DMS153 treated with DMSO at 0.1 percent for 48 hours (cell line): ENCODE measurements around the gene OR13A1.
"Not testable (repeated sequence)": the region's sequence is repeated elsewhere in the genome, so short reads cannot be mapped to it uniquely, and the experiment has no call there.

ENCODE experiments used
- DNase-seq: peaks from one replicate; lab custom pipeline; 2025; ENCODE audit not compliant: unreplicated experiment; lab: John Stamatoyannopoulos, UW

The OR13A1 gene

DNA sequence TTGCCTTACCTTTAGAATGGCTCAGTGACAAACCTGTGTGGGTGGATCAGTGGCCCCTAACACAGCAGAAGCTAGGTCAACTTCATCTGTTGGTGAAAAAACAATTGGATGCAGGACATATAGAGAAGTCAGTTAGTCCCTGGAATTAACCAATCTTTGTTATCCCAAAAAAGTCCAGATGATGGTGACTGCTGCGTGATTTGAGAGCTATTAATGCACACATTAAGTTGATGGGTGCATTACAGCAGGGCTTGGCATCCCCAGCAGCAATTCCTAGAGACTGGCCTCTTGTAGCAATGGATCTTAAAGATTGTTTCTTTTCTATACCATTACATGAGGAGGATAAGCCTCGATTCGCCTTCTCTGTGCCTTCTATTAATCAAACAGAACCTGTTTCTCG, 33.3 kb downstream of the OR13A1 start:
- DNase-seq, result no peak

DNA sequence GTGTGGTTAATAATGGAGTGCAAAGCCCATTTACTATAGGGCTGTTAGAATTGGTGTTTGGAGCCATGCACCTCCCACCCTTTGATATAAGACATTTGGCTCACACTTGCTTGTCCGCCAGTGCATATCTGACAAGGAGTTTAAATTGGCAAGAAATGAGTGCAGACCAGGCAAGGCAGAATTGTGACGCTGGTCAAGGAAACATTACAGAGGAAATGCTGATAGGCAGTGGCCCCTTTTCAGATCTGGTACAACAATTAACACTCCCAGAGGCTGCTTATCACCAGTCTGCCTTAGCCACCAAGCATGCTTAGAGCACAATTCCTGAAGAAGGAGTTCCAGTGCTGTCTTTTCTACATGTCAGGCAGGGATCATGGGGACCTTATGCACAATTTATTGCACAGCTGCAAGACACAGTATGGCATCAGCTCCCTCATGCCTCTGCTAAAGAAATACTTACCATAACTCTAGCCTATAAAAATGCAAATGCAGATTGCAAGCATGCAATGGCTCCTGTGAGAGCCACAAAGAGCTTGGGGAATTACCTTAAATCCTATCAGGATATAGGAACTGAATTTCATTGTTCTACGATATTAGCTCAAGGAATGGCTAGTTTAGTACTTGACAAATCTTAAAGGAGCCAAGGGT, 35.2 kb downstream of the OR13A1 start:
- no peak for DNase-seq

DNA sequence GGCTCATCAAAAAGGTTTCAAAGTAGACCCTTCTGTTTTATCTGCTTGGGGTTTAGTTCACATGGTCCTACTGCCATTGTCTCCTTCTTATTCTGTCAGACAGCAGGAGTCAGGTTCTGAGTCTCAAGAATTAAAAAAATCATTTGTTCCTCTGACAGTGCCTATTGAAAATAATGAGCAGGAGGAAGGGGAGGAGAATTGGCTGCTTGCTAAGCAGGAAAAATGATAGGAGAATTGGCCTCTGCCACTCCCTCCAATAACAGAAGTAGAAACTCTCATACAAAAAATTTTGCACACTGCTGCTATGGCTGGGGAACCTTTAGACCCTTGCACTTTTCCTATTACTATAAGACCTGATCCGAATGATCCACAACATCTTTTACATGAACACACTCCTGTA, 35.7 kb downstream of the OR13A1 start:
- no peak for DNase-seq

DNA sequence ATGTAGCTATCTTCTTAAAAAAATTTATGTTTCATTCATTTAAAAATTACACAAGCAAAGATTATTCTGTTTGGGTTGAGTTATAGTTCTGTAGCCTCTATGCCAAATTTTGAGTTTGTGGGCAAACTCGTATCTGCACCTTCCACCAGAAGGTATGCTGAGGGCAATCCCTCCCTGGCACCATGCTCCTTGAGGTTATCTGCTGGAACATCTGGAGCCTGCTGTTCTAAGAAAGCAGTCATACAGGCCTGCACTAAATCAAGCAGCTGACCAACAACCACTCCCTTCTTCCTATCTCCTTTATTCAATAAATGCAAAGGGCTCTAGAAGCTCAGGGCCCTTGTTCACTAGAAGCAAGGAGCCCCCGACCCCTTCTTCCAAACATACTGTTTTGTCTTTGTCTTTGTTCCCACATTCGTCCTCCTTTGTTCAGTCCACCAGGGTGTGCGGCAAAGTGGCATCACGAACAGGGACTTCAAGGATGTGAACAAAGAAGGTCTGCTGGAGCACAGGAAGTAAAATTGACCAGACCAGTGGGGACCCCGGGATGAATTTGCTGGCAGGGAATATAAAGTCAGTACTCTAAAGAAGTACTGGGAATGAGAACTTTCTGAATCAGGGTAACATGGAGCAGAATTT, 36.4 kb downstream of the OR13A1 start:
- DNase-seq, result no peak

DNA sequence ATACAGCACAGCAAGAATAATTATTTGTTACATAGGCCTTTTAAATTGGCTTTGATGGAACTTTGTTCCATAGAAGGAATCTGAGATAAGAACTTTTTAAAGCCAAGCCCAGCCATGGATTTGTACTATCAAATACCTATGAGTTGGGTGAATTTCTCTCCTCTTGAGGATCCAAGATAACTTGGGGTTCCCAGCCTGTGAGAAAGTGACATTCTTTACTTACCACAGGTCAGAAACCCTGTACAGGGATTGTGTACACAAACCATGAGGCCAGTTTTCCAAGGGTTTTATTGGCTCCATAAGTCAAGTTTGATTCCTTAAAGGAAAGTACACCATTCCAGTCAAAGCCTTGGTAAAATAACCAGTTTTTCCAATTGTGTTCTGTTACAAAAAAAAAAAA, 39.3 kb downstream of the OR13A1 start:
- DNase-seq, result not testable (repeated sequence)

DNA sequence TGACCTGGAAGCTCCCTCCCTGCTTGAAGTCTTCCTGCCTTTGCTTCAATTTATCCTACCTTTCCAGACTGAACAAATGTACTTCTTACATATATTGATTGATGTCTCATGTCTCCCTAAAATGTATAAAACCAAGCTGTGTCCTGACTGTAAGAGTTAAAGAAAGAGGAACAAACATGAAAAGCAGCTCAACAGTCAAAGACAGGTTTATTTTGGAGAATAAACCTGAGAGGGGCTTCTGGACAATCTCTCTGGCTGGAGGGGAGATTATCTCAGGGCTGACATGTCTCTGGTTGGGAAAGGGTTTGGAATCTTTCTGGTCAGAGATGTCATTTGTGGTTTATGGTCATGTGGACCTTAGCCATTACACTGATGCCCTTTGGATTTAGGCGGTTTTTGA, 41.0 kb downstream of the OR13A1 start:
- DNase-seq, result no peak

DNA sequence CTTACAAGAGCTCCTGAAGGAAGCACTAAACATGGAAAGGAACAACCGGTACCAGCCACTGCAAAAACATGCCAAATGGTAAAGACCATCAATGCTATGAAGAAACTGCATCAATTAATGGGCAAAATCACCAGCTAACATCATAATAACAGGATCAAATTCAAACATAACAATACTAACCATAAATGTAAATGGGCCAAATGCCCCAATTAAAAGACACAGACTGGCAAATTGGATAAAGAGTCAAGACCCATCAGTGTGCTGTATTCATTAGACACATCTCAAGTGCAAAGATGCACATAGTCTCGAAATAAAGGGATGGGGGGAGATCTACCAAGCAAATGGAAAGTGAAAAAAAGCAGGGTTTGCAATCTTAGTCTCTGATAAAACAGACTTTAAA, 47.6 kb downstream of the OR13A1 start:
- DNase-seq, result not testable (repeated sequence)

DNA sequence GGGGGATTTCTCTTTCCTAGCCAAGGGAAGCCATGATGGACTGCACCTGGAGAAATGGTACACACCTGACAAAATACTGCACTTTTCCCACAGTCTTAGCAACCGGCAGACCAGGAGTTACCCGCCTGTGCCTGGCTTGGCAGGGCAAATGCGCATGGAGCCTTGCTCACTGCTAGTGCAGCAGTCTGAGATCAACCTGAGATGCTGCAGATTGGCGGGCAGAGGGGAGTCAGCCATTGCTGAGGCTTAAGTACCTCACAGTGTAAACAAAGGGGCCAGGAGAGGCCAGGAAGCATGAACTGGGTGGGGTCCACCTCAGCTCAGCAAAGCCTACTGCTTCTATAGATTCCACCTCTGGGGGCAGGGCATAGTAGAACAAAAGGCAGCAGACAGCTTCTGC, 49.4 kb downstream of the OR13A1 start:
- DNase-seq, result no peak

DNA sequence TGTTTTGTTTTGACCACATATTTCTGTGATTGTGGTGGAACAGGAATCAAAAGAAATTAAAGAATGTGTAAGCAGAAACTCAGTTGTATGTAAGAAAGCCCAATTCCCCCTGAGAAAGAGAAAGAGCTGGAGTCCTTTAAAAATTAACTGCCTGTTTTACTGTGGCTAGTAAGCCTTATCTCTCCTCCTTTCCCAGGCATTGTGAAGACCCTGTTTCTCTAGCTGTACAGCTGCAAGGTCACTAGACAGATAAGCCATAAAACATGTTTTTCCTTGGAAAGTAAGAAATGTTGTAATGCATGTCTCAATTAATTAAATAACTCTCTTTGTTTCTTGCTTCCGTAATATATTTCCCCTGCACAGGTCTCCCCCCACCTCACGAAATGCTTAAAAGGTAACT, 53.5 kb downstream of the OR13A1 start:
- no peak for DNase-seq

DNA sequence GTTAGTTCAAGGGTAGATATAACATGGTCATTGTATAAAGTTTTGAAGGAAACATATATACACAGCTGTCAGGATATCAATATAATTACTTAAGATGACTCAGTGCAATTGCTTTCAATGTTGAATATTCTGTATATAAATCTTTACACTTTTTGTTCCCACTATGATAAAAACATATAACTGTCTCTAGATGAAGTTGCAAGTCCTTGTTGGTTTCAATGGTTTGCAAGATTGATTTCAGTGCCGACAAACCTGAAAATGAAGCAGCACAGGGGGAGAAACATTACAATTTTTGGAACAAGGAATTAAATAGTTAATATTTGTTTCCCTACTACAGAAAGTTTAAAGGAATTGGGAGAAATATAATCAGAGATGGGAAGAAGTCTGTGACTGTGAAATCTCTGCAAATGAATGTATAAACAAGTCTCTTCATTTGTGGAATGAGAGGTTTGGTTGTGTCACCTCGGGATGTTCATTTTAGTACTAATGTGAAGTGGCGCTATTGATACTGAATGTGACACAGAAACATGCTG, 54.1 kb downstream of the OR13A1 start:
- DNase-seq, result no peak

DNA sequence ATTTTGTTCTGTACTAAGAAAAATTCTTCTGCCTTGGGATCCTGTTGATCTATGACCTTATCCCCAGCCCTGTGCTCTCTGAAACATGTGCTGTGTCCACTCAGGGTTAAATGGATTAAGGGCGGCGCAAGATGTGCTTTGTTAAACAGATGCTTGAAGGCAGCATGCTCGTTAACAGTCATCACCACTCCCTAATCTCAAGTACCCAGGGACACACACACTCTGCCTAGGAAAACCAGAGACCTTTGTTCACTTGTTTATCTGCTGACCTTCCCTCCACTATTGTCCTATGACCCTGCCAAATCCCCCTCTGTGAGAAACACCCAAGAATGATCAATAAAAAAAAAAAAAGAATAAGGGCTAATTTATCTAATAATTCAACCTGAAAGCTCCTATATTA, 54.8 kb downstream of the OR13A1 start:
- not testable (repeated sequence) for DNase-seq

DNA sequence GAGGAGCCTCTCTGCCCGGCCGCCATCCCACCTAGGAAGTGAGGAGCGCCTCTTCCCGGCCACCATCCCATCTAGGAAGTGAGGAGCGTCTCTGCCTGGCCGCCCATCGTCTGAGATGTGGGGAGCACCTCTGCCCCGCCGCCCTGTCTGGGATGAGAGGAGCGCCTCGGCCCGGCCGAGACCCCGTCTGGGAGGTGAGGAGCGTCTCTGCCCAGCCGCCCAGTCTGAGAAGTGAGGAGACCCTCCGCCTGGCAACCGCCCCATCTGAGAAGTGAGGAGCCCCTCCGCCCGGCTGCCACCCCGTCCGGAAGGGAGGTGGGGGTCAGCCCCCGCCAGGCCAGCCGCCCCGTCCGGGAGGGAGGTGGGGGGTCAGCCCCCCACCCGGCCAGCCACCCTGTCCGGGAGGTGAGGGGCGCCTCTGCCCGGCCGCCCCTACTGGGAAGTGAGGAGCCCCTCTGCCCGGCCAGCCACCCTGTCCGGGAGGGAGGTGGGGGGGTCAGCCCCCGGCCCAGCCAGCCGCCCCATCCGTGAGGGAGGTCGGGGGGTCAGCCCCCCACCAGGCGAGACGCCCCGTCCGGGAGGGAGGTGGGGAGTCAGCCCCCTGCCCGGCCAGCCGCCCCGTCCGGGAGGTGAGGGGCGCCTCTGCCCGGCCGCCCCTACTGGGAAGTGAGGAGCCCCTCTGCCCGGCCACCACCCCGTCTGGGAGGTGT, 55.5 kb downstream of the OR13A1 start:
- DNase-seq, result not testable (repeated sequence)

DNA sequence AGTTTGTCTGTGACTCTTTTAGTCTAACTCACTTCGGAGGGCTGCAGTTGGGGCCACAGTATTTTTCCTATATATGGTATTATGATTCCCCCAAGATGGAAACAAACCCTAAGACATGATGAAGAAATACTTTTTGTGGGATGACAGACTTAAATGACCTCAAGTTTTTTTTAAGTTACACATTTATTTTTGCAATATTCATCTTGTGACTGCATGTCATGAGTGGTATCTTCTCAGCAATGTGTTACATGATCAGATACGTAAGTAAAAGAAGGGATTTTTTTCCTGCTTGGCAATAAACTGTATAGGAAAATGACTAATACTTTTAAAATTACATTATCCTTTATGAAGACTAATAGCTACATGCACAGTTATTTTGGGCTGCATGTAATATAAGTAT, 57.8 kb downstream of the OR13A1 start:
- no peak for DNase-seq

DNA sequence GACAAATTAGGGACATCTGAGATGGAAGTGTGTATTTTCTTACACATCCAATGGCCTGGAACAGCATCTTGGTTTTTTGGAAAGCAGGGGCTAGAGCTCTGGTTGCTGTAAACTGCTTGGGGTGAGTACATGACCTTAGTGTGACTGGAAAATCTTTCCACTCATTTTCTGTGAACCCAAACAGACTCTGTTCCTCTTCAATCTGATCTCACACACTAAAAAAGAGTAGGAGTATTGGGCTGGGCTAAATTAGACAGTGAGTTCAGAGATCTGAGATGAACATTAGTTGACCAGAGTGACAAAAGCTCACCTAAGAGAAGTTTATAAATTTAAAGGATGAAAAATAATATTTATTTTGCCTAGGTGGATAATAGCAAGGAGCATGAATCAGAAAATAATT, 59.2 kb downstream of the OR13A1 start:
- DNase-seq, result no peak

DNA sequence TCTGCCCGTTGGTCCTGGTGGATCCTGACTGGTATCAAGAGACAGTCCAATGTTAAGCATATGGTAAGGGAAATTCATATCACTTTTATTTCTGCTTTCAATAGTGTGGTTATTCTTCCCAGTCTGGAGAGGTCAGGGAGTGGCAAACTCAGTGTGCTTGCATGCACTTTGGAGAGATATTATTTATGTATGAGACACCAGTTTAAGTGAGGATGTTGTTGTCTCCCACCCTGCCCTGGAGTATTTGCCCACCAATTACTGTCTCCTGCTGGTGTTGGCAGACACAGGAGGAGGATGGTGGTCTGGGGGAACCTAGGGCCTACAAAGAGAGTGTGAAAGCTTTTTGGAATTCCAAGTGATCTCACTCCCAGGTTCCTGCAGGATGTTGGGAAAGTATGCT, 59.7 kb downstream of the OR13A1 start:
- no peak for DNase-seq

DNA sequence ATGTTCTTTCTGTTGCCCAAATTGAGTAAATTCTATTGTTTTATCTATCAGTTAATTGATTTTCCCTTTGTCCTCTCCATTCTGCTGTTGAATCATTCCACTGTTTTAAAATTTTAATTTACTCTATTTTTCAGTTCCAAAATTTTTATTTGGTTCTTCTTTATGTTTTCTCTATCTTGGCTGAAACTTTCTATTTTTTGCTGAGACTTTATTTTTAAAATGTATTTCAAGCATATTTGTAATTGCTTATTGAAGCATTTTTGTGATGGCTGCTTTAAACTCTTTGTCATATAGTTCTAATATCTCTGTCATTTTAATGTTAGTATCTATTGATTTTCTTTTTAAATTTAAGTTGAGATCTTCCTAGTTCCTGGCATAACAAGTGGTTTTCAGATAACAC, 60.5 kb downstream of the OR13A1 start:
- no peak for DNase-seq

DNA sequence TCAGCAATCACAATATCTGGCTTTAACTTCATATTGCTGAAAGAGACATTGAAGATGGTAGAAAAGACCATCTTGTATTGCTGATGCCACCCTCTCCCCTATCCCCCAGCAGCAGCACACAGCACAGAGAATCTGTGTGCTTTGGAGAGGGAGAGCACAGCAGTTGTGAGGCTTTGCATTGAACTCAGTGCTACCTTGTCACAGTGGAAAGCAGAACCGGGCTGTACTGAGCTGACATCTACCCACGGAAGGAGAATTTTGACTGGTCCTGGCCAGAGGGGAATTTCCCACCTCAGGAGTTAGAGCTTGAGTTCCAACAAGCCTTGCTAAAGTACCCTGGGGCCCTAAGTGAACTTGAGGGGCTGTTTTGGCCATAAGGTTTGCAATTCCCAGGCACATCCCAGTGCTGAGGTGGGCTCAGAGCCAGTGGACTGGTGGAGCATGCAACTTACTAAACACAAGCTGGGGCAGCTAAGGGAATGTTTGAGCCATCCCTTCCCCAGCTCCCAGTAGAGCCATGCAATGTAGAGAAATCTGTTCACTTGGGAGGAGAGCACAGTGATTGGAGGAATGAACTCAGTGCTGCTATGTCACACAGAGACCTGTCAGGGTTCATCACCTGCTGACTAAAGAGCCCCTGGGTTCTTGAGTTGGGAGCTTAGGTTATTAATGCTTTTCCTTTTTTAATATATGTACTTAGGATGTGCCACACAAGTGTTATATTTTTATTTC, 62.1 kb downstream of the OR13A1 start:
- no peak for DNase-seq
